Activated CD8-positive, alpha-beta memory T cell treated with anti-CD3 and anti-CD28 coated beads, Interleukin-2, amount 50 U/mL, for 24 hours (primary cell): Measurements from ENCODE around the gene CEACAM6.

ENCODE experiments used
- DNase-seq: peaks from one replicate; pipeline ENCODE4 v3.0.0-alpha.2; 2020; ENCODE audit errors: extremely low read depth

CEACAM6 gene

GRCh38 chr19:41796362-41796761 is 41.0 kb downstream of the CEACAM6 start, which contains the start of gene CEACAM3:
Gene CEACAM3, plus strand, starts transcription at chr19:41796587. Its CDS starts 91 bp downstream, at chr19:41796678.
- no peak for DNase-seq

GRCh38 chr19:41796901-41797300 is 41.6 kb downstream of the CEACAM6 start:
- no peak for DNase-seq

- no peak for DNase-seq
Observed at GRCh38 chr19:41799444-41800000, 44.2 kb downstream of the CEACAM6 start.

DNA sequence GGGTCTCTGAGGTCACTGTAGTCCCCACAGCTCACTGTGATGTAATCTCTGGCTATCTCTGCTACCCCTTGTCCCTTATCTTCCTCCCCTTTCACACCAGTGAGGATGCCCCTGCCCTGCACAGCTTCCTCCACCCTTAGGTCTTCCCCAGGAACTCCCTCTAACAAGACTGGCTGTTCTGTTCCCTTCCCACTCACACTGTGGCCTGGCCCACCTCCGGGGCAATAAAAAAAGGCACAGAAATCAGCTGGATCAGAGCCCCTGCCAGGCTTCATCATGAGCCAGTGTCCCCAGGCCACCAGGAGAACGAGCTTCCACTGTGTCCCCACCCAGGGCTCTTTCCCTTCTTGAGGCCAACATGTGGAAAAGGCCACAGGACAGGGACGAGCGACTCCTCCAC is 45.7 kb downstream of the CEACAM6 start:
- DNase-seq: no peak

DNA sequence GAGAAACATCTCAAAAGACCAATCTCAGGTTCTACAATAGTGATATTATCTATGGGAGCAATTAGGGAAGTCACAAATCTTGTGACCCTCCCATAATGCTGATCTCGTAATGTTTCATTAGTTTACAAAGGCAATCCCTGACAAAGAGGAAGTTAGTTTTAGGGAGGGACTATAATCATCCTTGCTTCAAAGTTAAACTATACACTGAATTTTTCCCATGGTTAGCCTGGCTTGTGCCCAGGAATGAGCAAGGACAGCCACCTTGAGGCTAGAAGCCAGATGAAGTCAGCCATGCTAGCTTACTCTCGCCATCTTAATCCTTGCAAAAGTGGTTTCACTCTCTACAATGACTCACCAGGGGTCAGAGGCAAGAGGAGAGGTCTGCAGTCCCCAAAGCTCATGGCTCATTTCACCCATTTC is 46.5 kb downstream of the CEACAM6 start:
- DNase-seq: no peak

DNA sequence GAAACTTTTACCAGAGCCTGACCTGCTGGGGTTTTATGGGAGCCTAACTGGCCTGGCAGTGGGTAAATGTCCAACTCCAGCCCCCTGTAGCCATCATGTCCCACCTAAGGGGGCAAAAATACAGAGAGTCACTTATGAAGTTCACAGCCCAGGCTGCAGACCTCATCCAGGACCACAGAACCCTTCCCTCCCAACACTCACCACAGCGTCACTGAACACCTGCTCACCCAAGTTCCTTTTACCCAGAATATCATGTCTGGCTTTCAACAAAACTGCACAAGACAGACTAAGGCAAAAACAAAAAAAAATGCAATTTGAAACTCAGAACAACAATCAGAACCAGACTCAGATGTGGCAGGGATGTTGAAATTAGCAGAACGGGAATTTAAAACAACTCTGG is 47.4 kb downstream of the CEACAM6 start:
- DNase-seq: no peak

DNA sequence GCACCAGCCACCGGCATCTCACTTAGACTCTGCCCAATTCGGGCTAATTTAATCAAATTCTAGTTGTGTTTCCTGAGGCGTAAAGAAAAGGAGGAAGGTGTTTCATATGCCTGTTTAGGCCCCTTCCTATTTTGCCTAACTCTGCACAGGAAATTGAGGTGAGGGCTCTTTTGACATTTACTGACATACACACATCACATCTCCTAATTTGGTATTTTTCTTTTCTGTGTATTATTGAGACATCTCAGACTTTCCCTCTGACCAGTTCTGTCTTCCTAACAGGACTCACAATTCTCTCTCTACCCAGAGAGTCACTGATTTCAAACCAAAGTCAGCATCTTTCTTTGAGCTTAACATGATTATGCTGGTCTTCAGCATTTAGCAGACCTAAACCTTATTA is 49.0 kb downstream of the CEACAM6 start:
- DNase-seq: no peak

DNA sequence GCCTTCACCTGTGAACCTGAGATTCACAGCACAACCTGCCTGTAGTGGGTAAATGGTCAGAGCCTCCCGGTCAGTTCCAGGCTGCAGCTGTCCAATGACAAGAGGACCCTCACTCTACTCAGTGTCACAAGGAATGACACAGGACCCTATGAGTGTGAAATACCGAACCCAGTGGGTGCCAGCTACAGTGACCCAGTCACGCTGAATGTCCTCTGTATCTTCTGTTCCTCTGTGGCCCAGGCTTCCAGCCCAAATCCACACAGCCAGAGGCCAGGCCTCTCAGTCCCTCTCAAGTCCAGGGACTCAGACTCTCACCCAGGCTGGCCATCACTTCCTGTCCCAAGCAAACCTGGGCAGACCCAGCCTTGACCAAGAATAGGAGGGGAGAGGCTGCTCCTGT is 51.8 kb downstream of the CEACAM6 start:
- no peak for DNase-seq

- no peak for DNase-seq
Observed at GRCh38 chr19:41808663-41809566, 53.6 kb downstream of the CEACAM6 start.

DNA sequence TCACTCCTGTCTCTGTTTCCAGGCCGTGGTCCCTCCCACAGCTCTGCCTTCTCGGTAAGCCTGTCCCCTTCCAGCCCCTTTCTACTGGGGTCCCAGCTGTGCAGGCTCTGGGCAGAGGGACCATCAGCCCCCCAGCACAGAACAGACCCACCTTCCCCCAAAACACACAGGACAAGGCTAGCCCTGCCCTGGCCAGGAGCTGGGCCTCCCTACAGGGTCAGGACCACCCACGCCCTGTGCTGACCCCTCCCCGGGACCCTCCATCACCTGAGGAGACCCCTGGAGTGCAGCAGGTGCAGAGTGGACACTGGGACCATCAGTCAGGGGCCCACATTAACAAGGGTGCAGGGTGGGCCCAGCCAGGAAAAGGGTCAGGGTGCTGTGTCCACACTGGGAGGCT is 55.0 kb downstream of the CEACAM6 start:
- no peak for DNase-seq

DNA sequence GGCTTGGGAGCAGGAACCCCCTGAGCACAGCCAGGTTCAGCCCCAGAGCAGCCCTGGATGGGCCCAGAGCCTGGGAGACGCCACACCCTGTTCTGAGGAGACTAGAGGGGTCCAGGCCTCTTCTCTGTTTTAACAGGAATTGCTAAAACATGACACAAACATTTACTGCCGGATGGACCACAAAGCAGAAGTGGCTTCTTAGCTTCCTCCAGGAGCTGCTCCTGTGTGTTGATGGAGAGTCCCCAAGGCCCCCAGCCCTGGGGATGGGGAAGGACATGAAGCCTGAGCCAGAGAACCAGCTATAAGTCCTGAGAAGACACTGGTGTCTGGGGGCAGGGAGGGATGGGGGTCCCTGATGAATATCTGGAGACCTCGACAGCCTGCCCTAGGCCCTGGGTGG is 55.7 kb downstream of the CEACAM6 start:
- no peak for DNase-seq

GRCh38 chr19:41811981-41812380 is 56.7 kb downstream of the CEACAM6 start:
- DNase-seq: no peak

GRCh38 chr19:41813911-41814310 is 58.6 kb downstream of the CEACAM6 start:
- no peak for DNase-seq

DNA sequence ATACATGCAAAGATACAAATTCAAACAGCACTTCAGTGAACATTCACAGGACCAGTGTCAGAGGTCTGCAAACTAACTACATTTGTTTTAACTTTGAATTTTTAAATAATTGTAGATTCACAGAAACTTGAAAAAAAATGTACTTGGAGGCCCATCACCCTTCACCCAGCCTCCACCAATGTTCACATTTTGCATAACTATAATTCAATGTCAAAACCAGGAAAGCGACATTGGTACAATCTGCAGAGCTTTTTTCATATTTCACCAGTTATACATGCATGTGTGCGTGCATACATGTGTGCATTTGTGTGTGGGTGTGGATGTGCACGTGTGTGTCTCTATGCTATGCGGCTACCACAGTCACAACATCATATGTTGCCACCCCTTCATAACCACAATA is 60.0 kb downstream of the CEACAM6 start:
- no peak for DNase-seq

DNA sequence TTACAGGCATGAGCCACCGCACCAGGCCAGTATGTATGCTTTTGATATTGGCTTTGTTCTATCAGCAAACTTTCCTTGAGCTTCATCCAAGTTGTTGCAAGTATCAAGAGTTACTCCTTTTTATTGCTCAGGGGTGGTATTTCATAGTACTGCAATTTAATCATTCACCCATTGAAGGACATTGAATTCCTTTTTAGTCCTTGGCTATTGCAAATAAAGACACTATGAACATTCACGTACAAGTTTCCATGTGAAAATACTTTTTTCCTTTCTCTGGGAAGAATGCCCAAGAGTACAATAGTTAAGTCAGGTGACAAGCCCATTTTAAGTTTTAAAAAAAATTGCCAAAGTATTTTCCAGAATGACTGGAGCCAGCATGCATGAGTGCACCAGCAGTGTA is 61.4 kb downstream of the CEACAM6 start:
- DNase-seq: no peak

GRCh38 chr19:41821003-41821735 is 65.8 kb downstream of the CEACAM6 start:
- DNase-seq: no peak
